ENCODE measurements around the gene ZNF467.

DNA sequence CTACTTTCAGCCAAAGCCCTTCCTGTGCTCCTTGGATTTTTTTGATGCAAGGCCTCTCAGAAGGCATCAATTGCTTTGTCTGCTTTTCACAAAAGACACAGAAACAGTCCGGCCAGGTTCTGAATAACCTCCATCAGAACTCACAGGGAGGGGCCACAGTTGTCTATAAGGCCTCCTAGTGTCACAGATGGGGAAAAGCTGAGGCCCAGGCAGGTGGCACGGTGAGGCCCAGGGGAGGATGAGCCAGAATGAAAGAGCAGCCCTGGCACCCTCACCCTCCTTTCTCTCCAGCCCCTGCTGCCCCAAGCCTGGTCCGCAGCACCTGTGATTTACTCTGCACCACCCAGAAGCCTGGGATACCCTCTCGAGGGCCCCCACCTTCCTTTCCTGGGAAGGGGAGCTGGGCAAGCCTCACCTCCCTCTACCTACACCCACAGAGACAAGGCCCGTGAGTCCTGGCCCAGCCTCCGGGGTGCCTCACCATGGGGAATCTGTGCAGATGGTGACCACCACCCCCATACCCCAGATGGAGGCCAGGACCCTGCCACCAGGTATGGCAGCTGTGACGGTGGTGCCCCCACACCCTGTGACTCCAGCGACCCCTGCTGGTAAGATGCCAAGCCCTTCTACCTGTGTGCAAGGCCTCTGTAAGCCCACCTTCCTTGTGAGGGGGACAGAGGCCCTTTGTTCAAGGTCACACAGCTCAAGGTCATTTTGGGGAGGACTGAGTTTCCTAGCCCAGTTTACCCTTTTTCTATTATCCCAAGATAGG, 26.2 kb upstream of the ZNF467 start:
- TF ChIP-seq, protein P1, sequence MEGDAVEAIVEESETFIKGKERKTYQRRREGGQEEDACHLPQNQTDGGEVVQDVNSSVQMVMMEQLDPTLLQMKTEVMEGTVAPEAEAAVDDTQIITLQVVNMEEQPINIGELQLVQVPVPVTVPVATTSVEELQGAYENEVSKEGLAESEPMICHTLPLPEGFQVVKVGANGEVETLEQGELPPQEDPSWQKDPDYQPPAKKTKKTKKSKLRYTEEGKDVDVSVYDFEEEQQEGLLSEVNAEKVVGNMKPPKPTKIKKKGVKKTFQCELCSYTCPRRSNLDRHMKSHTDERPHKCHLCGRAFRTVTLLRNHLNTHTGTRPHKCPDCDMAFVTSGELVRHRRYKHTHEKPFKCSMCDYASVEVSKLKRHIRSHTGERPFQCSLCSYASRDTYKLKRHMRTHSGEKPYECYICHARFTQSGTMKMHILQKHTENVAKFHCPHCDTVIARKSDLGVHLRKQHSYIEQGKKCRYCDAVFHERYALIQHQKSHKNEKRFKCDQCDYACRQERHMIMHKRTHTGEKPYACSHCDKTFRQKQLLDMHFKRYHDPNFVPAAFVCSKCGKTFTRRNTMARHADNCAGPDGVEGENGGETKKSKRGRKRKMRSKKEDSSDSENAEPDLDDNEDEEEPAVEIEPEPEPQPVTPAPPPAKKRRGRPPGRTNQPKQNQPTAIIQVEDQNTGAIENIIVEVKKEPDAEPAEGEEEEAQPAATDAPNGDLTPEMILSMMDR (IDR thresholded peaks at IDR 0.05; ENCODE audit: extremely low read depth in 1 of 2, insufficient read depth in 1 of 2, low read depth in 1 of 2, low read length in 2 of 2): peak; percentile 29 to 36
- TF ChIP-seq POLR2A (IDR thresholded peaks at IDR 0.05; ENCODE audit: low read depth, low read length) (no peak), EZH2 (IDR thresholded peaks at IDR 0.05; ENCODE audit: borderline replicate concordance, low read depth, low read length, severe bottlenecking) (no peak), JUN (IDR thresholded peaks at IDR 0.05; ENCODE audit: borderline replicate concordance, insufficient read depth, insufficient read length, low read depth) (no peak)

Data from endothelial cell of umbilical vein (primary cell).